ENCODE measurements around the gene ARHGEF9.

Gene ARHGEF9

GRCh38 chrX:63585936-63586335, 199.1 kb downstream of the ARHGEF9 start:
- CTCF ChIA-PET = no interaction called here
- TF ChIP-seq CTCF (IDR thresholded peaks at IDR 0.05; ENCODE audit: control extremely low read depth, extremely low read depth, low read depth, missing control alignments) = no peak
- POLR2A ChIA-PET = no interaction called here
- DNase-seq (ENCODE audit: extremely low spot score) = no peak
